OCI-LY1 (cell line): ENCODE results near the gene SLMAP.
"Not testable (repeated sequence)": the region's sequence is repeated elsewhere in the genome, so short reads cannot be mapped to it uniquely, and the experiment has no call there.

Source experiments
- H2AFZ ChIP-seq: fragments of 200-600 bp; sonication (generic), shearing (Covaris generic); 2 replicates; pipeline ENCODE4 v1.6.0; 2014; ENCODE audit warnings: antibody characterized with exemption, mild to moderate bottlenecking, low read length
- H3F3A ChIP-seq: fragments of 200-600 bp; sonication (generic), shearing (Covaris generic); 2 replicates; pipeline ENCODE4 v1.6.0; 2014; ENCODE audit warnings: mild to moderate bottlenecking, antibody characterized with exemption, low read length, moderate library complexity; ENCODE audit not compliant: insufficient read depth
- H3K27ac ChIP-seq: fragments of 200-600 bp; sonication (generic); 2 replicates; pipeline ENCODE4 v1.5.1; 2014; ENCODE audit warnings: low read length, mixed run types, mild to moderate bottlenecking, low read depth; ENCODE audit not compliant: poor library complexity, severe bottlenecking
- H3K27me3 ChIP-seq: fragments of 200-600 bp; sonication (generic); 2 replicates; pipeline ENCODE4 v1.6.0; 2014; ENCODE audit warnings: antibody characterized with exemption, mild to moderate bottlenecking, low read length, moderate library complexity; ENCODE audit not compliant: insufficient read depth
- H3K36me3 ChIP-seq: fragments of 200-600 bp; sonication (generic); 2 replicates; pipeline ENCODE4 v1.6.1; 2014; ENCODE audit warnings: mild to moderate bottlenecking, antibody characterized with exemption, low read length, moderate library complexity, mixed read lengths; ENCODE audit not compliant: insufficient read depth
- H3K4me1 ChIP-seq: fragments of 200-600 bp; sonication (generic); 2 replicates; pipeline ENCODE4 v1.5.1; 2014; ENCODE audit warnings: mild to moderate bottlenecking, low read length, moderate library complexity; ENCODE audit not compliant: insufficient read depth, severe bottlenecking
- H3K4me2 ChIP-seq: fragments of 200-600 bp; sonication (generic), shearing (Covaris generic); 2 replicates; pipeline ENCODE4 v1.6.1; 2014; ENCODE audit warnings: low read length
- H3K4me3 ChIP-seq: fragments of 200-600 bp; sonication (generic); 2 replicates; pipeline ENCODE4 v1.5.1; 2014; ENCODE audit warnings: low read length, low read depth, mild to moderate bottlenecking, mixed read lengths; ENCODE audit not compliant: poor library complexity, severe bottlenecking
- H3K79me2 ChIP-seq: fragments of 200-600 bp; shearing (Covaris generic); 2 replicates; pipeline ENCODE4 v1.6.1; 2016; ENCODE audit warnings: mixed run types, low read length, mixed read lengths; ENCODE audit not compliant: insufficient read depth
- H3K9ac ChIP-seq: fragments of 200-600 bp; sonication (generic), shearing (Covaris generic); 2 replicates; pipeline ENCODE4 v1.6.1; 2014; ENCODE audit warnings: mild to moderate bottlenecking, low read length, mixed read lengths
- H3K9me2 ChIP-seq: fragments of 200-600 bp; sonication (generic), shearing (Covaris generic); 2 replicates; pipeline ENCODE4 v1.6.1; 2014; ENCODE audit warnings: low read depth, mild to moderate bottlenecking, low read length, mixed read lengths
- H3K9me3 ChIP-seq: fragments of 200-600 bp; shearing (Covaris generic); 2 replicates; pipeline ENCODE4 v1.6.1; 2014; ENCODE audit warnings: low read length, mixed read lengths
- H4K20me1 ChIP-seq: fragments of 200-600 bp; sonication (generic), shearing (Covaris generic); 2 replicates; pipeline ENCODE4 v1.6.0; 2016; ENCODE audit warnings: mild to moderate bottlenecking, low read length; ENCODE audit not compliant: insufficient read depth
- CTCF ChIP-seq: fragments of 200-600 bp; sonication (generic), shearing (Covaris generic); IDR thresholded peaks from 2 replicates; pipeline ENCODE4 v1.5.1; 2017; ENCODE audit warnings: mild to moderate bottlenecking, antibody characterized with exemption, low read length, moderate library complexity, mixed read lengths
- EZH2 ChIP-seq: fragments of 200-600 bp; sonication (generic), shearing (Covaris generic); IDR thresholded peaks from 2 replicates; pipeline ENCODE4 v1.8.0; 2017; ENCODE audit warnings: borderline replicate concordance, mixed run types, mild to moderate bottlenecking, antibody characterized with exemption, low read length, moderate library complexity, mixed read lengths

SLMAP gene

GRCh38 chr3:57805674-57806073 lies 49.6 kb downstream of the SLMAP start:
- Histone ChIP-seq H3K9ac (no peak overlapping the region), H3K4me3 (no peak overlapping the region), H3K79me2 (peaks cover 53% of the 10 kb centered on the region), H3K9me2 (no peaks in the 10 kb centered on the region), H3K27ac (no peak overlapping the region), H2AFZ (no peak overlapping the region), H3K4me1 (peaks cover 16% of the 10 kb centered on the region), H3K36me3 (peaks cover 16% of the 10 kb centered on the region; the same call in 1 of the 2 replicates), H3K27me3 (no peaks in the 10 kb centered on the region), H4K20me1 (no peaks in the 10 kb centered on the region), H3F3A (no peaks in the 10 kb centered on the region; the same call in 1 of the 2 replicates), H3K9me3 (0 out of 2 replicates have a peak, but pooled peaks cover 3% of the 10 kb centered on the region), H3K4me2 (no peak overlapping the region)
- TF ChIP-seq EZH2, result no peak
- no peak for TF ChIP-seq CTCF

GRCh38 chr3:57806195-57806594 lies 50.1 kb downstream of the SLMAP start:
- not testable (repeated sequence) for H3K9me2 ChIP-seq, H3K4me3 ChIP-seq, H3K27me3 ChIP-seq, H3K9me3 ChIP-seq, H3F3A ChIP-seq, H4K20me1 ChIP-seq, H3K27ac ChIP-seq, H3K4me2 ChIP-seq, H2AFZ ChIP-seq, H3K9ac ChIP-seq
- peaks cover 16% of the 10 kb centered on the region; the same call in 1 of the 2 replicates for H3K36me3 ChIP-seq
- H3K4me1 ChIP-seq, result peaks cover 16% of the 10 kb centered on the region
- peaks cover 54% of the 10 kb centered on the region for H3K79me2 ChIP-seq

GRCh38 chr3:57808961-57809608 lies 53.0 kb downstream of the SLMAP start:
- no peak overlapping the region for H3K4me3 ChIP-seq
- H3K9me2 ChIP-seq, result no peaks in the 10 kb centered on the region
- H4K20me1 ChIP-seq, result no peaks in the 10 kb centered on the region
- H3K27me3 ChIP-seq, result no peaks in the 10 kb centered on the region
- no peak overlapping the region for H3K9ac ChIP-seq
- peaks cover 42% of the 10 kb centered on the region for H3K79me2 ChIP-seq
- H3K4me1 ChIP-seq, result no peaks in the 10 kb centered on the region
- peaks cover 16% of the 10 kb centered on the region; the same call in 1 of the 2 replicates for H3K36me3 ChIP-seq
- H3K9me3 ChIP-seq, result peaks cover 6% of the 10 kb centered on the region; the same call in 1 of the 2 replicates
- H3K4me2 ChIP-seq, result no peak overlapping the region
- TF ChIP-seq CTCF (no peak), EZH2 (no peak)
- no peak overlapping the region for H3K27ac ChIP-seq
- no peaks in the 10 kb centered on the region; the same call in 1 of the 2 replicates for H3F3A ChIP-seq
- H2AFZ ChIP-seq, result no peak overlapping the region

- TF ChIP-seq EZH2 (no peak), CTCF (no peak)
- no peak overlapping the region for H3K9ac ChIP-seq
- H3K27ac ChIP-seq, result no peak overlapping the region
- H3K4me1 ChIP-seq, result peaks cover under 1% of the 10 kb centered on the region
- no peak overlapping the region for H2AFZ ChIP-seq
- H3K27me3 ChIP-seq, result no peaks in the 10 kb centered on the region
- H3K9me2 ChIP-seq, result no peaks in the 10 kb centered on the region
- H3K9me3 ChIP-seq, result peaks cover 6% of the 10 kb centered on the region; the same call in 1 of the 2 replicates
- H3K4me3 ChIP-seq, result no peak overlapping the region
- no peaks in the 10 kb centered on the region; the same call in 1 of the 2 replicates for H3F3A ChIP-seq
- no peak overlapping the region for H3K4me2 ChIP-seq
- peaks cover 16% of the 10 kb centered on the region; the same call in 1 of the 2 replicates for H3K36me3 ChIP-seq
- peaks cover 37% of the 10 kb centered on the region for H3K79me2 ChIP-seq
- no peaks in the 10 kb centered on the region for H4K20me1 ChIP-seq
These were observed 53.5 kb downstream of the SLMAP start for GRCh38 chr3:57809609-57809968.
